Neural cell (in vitro differentiated cells): ENCODE results near the gene FZD10. TPM values are rescaled to one million over a fixed set of nuclear protein-coding genes. Genes with fewer than 3 reads are reported as not detected.

Experiments
- H2AFZ ChIP-seq: fragments of 200-600, 300-800 bp; sonication (generic), shearing (Covaris generic); 2 replicates; pipeline ENCODE4 v1.6.0; 2014; ENCODE audit warnings: low read depth, mild to moderate bottlenecking, antibody characterized with exemption, low read length, moderate library complexity
- H3F3A ChIP-seq: fragments of 200-600 bp; shearing (Covaris generic); 2 replicates; pipeline ENCODE4 v1.6.1; 2016; ENCODE audit warnings: mild to moderate bottlenecking, moderate library complexity, mixed read lengths, antibody characterized with exemption, low read length; ENCODE audit not compliant: insufficient read depth, poor library complexity, severe bottlenecking
- H3K27ac ChIP-seq: fragments of 200-600, 300-800 bp; sonication (generic), shearing (Covaris generic); 2 replicates; pipeline ENCODE4 v1.5.1; 2014; ENCODE audit warnings: mild to moderate bottlenecking, low read length, moderate library complexity
- H3K27me3 ChIP-seq: fragments of 300-800, 200-600 bp; sonication (generic), shearing (Covaris generic); 2 replicates; pipeline ENCODE4 v1.6.0; 2014; ENCODE audit warnings: mild to moderate bottlenecking, low read depth, low read length, moderate library complexity; ENCODE audit not compliant: insufficient read depth
- H3K36me3 ChIP-seq: fragments of 300-800, 200-600 bp; sonication (generic), shearing (Covaris generic); 2 replicates; pipeline ENCODE4 v1.5.1; 2014; ENCODE audit warnings: mild to moderate bottlenecking, antibody characterized with exemption, low read length, moderate library complexity; ENCODE audit not compliant: insufficient read depth
- H3K4me2 ChIP-seq: fragments of 300-800, 200-600 bp; sonication (generic), shearing (Covaris generic); 2 replicates; pipeline ENCODE4 v1.6.0; 2014; ENCODE audit warnings: mild to moderate bottlenecking, low read length
- H3K4me3 ChIP-seq: fragments of 300-800, 200-600 bp; sonication (generic), shearing (Covaris generic); 2 replicates; pipeline ENCODE4 v1.5.1; 2014; ENCODE audit warnings: mild to moderate bottlenecking, low read length, moderate library complexity
- H3K79me2 ChIP-seq: fragments of 200-600 bp; shearing (Covaris generic); replicated peaks from 2 replicates; pipeline ENCODE4 v1.6.0; 2014; ENCODE audit warnings: mild to moderate bottlenecking, low read length, moderate library complexity; ENCODE audit not compliant: insufficient read depth
- H3K9ac ChIP-seq: fragments of 300-800, 200-600 bp; sonication (generic), shearing (Covaris generic); 2 replicates; pipeline ENCODE4 v1.6.1; 2016; ENCODE audit warnings: mild to moderate bottlenecking, low read length, mixed read lengths
- H3K9me2 ChIP-seq: fragments of 200-600 bp; shearing (Covaris generic); 2 replicates; pipeline ENCODE4 v1.6.1; 2016; ENCODE audit warnings: mild to moderate bottlenecking, low read length, mixed read lengths; ENCODE audit not compliant: insufficient read depth
- H3K9me3 ChIP-seq: fragments of 200-600, 300-800 bp; sonication (generic), shearing (Covaris generic); 2 replicates; pipeline ENCODE4 v1.6.1; 2016; ENCODE audit warnings: mild to moderate bottlenecking, mixed run types, low read length, moderate library complexity, mixed read lengths
- H4K20me1 ChIP-seq: fragments of 200-600 bp; shearing (Covaris generic); 2 replicates; pipeline ENCODE4 v1.6.1; 2016; ENCODE audit warnings: mild to moderate bottlenecking, mixed run types; ENCODE audit not compliant: insufficient read depth
- CTCF ChIP-seq: fragments of 450-650 bp; IDR thresholded peaks from 2 replicates; pipeline ENCODE4 v1.5.1; 2014; ENCODE audit warnings: antibody characterized with exemption, mild to moderate bottlenecking, moderate library complexity; ENCODE audit not compliant: poor library complexity, severe bottlenecking
- EP300 ChIP-seq: fragments of 450-650 bp; conservative IDR thresholded peaks from 2 replicates; pipeline ENCODE4 v1.6.1; 2014; ENCODE audit warnings: antibody characterized with exemption, mild to moderate bottlenecking, moderate library complexity; ENCODE audit not compliant: poor library complexity, severe bottlenecking
- EZH2 ChIP-seq: fragments of 200-600, 300-800 bp; shearing (Covaris generic), sonication (generic); IDR thresholded peaks from 2 replicates; pipeline ENCODE4 v1.6.1; 2014; ENCODE audit warnings: antibody characterized with exemption, low read length, borderline replicate concordance, mild to moderate bottlenecking; ENCODE audit not compliant: insufficient read depth, poor library complexity, severe bottlenecking
- MXI1 ChIP-seq: fragments of 450-650 bp; conservative IDR thresholded peaks from 2 replicates; pipeline ENCODE4 v1.6.1; 2014; ENCODE audit warnings: antibody characterized with exemption, mild to moderate bottlenecking; ENCODE audit not compliant: poor library complexity, severe bottlenecking
- POLR2AphosphoS5 ChIP-seq: IDR thresholded peaks from 2 replicates; pipeline ENCODE4 v1.6.1; 2012
- RAD21 ChIP-seq: fragments of 450-650 bp; conservative IDR thresholded peaks from 2 replicates; pipeline ENCODE4 v1.6.1; 2014; ENCODE audit warnings: antibody characterized with exemption, mild to moderate bottlenecking, moderate library complexity
- SMC3 ChIP-seq: fragments of 450-650 bp; conservative IDR thresholded peaks from 2 replicates; pipeline ENCODE4 v1.6.1; 2014; ENCODE audit warnings: antibody characterized with exemption, mild to moderate bottlenecking, moderate library complexity; ENCODE audit not compliant: poor library complexity
- TAF1 ChIP-seq: IDR thresholded peaks from 2 replicates; pipeline ENCODE4 v1.6.1; 2012; ENCODE audit warnings: low read depth
- polyA plus RNA-seq: library from polyadenylated mRNA; depleted of rRNA; stranded (reverse); fragments of >200 nt; gene quantifications from 2 replicates; pipeline ENCODE4 v1.2.3, GENCODE V29; 2014
- TF ChIP-seq, protein P1 (sequence below): IDR thresholded peaks from 2 replicates; pipeline ENCODE4 v1.6.1; 2012; ENCODE audit warnings: borderline replicate concordance

FZD10 gene
- polyA plus RNA-seq, 1 donor from 2014 or later, result not detected

DNA sequence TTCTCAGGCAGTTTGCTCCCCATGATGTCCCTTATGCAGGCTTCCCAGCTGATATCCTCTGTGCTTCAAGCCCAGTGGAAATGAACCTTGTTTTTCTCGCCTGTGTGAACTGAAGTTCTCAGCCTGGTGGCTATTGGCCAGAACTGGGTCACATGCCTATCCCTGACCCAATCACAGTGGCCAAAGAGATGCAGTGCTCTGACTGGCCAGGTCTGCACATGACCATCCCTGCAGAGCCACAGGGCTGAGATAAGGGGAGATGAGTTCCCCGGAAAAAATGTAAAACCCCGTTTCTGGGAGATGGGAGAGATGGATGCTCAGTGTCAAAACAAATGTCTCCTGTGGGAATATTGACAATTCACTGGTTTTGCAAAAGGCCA is 34.7 kb upstream of the FZD10 start:
- Histone ChIP-seq H3K27ac (no peak overlapping the region), H3K9ac (no peak overlapping the region), H3K79me2 (no peaks in the 10 kb centered on the region), H3K4me2 (no peak overlapping the region), H3K27me3 (no peaks in the 10 kb centered on the region), H3K36me3 (no peaks in the 10 kb centered on the region), H4K20me1 (no peaks in the 10 kb centered on the region), H3K9me2 (no peaks in the 10 kb centered on the region), H3K4me3 (no peak overlapping the region), H2AFZ (no peak overlapping the region), H3K9me3 (no peaks in the 10 kb centered on the region), H3F3A (no peaks in the 10 kb centered on the region)
- TF ChIP-seq EP300 (no peak), MXI1 (no peak)
- TF ChIP-seq, protein P1, sequence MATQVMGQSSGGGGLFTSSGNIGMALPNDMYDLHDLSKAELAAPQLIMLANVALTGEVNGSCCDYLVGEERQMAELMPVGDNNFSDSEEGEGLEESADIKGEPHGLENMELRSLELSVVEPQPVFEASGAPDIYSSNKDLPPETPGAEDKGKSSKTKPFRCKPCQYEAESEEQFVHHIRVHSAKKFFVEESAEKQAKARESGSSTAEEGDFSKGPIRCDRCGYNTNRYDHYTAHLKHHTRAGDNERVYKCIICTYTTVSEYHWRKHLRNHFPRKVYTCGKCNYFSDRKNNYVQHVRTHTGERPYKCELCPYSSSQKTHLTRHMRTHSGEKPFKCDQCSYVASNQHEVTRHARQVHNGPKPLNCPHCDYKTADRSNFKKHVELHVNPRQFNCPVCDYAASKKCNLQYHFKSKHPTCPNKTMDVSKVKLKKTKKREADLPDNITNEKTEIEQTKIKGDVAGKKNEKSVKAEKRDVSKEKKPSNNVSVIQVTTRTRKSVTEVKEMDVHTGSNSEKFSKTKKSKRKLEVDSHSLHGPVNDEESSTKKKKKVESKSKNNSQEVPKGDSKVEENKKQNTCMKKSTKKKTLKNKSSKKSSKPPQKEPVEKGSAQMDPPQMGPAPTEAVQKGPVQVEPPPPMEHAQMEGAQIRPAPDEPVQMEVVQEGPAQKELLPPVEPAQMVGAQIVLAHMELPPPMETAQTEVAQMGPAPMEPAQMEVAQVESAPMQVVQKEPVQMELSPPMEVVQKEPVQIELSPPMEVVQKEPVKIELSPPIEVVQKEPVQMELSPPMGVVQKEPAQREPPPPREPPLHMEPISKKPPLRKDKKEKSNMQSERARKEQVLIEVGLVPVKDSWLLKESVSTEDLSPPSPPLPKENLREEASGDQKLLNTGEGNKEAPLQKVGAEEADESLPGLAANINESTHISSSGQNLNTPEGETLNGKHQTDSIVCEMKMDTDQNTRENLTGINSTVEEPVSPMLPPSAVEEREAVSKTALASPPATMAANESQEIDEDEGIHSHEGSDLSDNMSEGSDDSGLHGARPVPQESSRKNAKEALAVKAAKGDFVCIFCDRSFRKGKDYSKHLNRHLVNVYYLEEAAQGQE, result no peak

DNA sequence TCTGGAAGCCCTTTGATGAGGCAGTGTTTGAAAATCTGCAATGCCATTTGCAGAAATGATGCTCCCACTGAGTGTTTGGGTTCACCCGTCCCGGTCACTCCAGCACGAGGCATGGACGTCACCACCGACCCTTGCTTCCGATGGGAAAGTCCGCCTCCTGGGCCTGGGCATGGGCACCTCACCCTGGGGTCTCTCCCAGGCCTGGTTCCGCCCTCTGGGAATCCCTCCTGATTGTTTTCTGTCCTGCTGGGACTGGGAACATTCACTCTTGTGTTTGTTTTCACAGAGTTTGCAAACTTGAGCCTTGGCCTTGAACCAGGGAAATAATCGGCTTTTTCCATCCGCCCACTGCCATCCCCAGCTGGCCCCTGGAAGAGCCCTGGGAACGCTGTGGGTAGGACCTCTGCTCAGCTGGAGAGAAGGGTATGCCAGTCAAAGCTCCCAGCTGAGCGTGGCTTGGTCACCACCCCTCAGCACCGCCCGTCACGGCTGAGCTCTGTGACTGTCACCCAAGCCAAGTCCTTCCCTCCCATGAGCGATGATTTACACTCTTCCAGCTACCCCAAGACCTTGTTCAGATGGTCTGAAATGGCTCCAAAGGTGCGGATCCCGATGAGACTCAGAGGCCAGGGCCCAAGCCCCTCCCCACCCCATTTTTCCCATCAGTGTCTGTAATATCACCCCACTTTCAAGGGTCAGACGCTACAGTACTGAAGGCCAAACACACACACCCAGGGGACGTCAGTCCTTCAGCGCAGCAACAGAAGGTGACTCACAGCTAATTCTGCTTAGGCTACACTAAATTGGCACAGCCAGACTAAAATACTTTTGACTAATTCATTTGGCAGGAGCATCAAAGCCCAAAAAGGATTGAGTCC is 34.1 kb upstream of the FZD10 start:
- H3K9me2 ChIP-seq, result no peaks in the 10 kb centered on the region
- TF ChIP-seq POLR2AphosphoS5 (no peak), EZH2 (no peak), SMC3 (no peak), TAF1 (no peak), CTCF (no peak), MXI1 (no peak), RAD21 (no peak), EP300 (no peak)
- TF ChIP-seq, protein P1, result no peak
- no peak overlapping the region for H3K4me2 ChIP-seq
- no peak overlapping the region for H2AFZ ChIP-seq
- H3K9me3 ChIP-seq, result no peaks in the 10 kb centered on the region
- H3K36me3 ChIP-seq, result no peaks in the 10 kb centered on the region
- H3K79me2 ChIP-seq, result no peaks in the 10 kb centered on the region
- no peak overlapping the region for H3K4me3 ChIP-seq
- no peaks in the 10 kb centered on the region for H3K27me3 ChIP-seq
- no peak overlapping the region for H3K27ac ChIP-seq
- H3F3A ChIP-seq, result no peaks in the 10 kb centered on the region
- H4K20me1 ChIP-seq, result no peaks in the 10 kb centered on the region
- no peak overlapping the region for H3K9ac ChIP-seq
